Right atrium auricular region (tissue), 2 donors: ENCODE results near the gene KRT20. TPM values are rescaled to one million over a fixed set of nuclear protein-coding genes. Genes with fewer than 3 reads are reported as not detected.

ENCODE experiments used
- DNase-seq: peaks from one replicate; pipeline ENCODE4 v3.0.0-alpha.2; 2019; ENCODE audit warnings: low spot score
- H3K27ac ChIP-seq, 2 donors: fragments of 200-600 bp; sonication (generic); 1 replicate in 1 of 2; 2 replicates in 1 of 2; pipeline ENCODE4 v1.5.1; 2016 to 2019
- H3K27me3 ChIP-seq, 2 donors: fragments of 200-600 bp; sonication (generic); one replicate each; pipeline versions ENCODE4 v1.5.1 to v1.6.0; 2017 to 2019
- H3K36me3 ChIP-seq: fragments of 200-600 bp; sonication (generic); one replicate; pipeline ENCODE4 v1.5.1; 2016
- H3K4me1 ChIP-seq, 2 donors: fragments of 200-600 bp; sonication (generic); one replicate each; pipeline versions ENCODE4 v1.5.1 to v1.6.0; 2017 to 2019
- H3K4me3 ChIP-seq, 2 donors: fragments of 200-600 bp; sonication (generic); 1 replicate in 1 of 2; 2 replicates in 1 of 2; pipeline ENCODE4 v1.5.1; 2017 to 2019; ENCODE audit warnings: mild to moderate bottlenecking in 1 of 2, moderate library complexity in 1 of 2
- H3K9me3 ChIP-seq, 2 donors: fragments of 200-600 bp; sonication (generic); one replicate each; pipeline ENCODE4 v1.5.1; 2019
- CTCF ChIP-seq, 2 donors: fragments of 200-600 bp; sonication (generic); IDR thresholded peaks; one replicate each; pipeline ENCODE4 v1.5.1; 2019; ENCODE audit warnings: antibody characterized with exemption in 2 of 2
- total RNA-seq, 2 donors: library from RNA; depleted of rRNA; stranded (reverse); fragments of >200 nt; gene quantifications; one replicate each; pipeline ENCODE4 v1.1.0, GENCODE V29; 2016

KRT20 gene
- total RNA-seq, 2 donors from 2014 or later = not detected

DNA sequence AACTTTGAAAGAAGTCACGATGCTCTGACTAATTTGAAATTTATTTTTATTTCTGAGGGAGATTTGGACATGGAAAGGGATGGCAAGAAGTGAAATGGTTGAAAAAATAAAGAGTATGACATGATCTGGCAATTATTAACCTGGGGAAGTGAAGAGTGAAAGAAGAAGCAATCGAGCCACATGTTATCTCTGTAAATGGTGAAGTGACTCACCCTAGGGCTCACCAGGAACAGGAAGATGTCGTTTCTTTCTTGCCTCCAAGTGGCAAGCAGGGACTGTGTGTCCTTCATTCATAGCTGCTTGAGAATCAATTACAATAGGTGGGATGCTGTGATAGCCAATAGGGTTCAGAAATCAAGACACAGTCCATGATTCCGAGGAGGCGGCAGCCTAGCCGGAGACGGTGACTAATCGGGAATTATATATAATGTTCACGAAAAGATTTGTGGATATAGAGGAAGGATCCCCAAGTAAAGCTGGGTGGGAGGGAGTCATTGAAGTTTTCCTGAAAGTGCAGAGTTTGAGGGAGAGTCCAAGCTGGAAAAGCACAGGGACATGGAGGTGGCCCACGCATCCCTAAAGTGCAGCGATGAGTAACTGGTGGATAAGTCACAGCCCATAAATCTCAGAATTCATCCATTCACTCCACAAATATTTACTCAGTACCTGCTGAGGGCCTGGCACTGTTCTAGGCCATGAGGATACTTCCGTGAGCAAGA, 18.2 kb upstream of the KRT20 start:
- Histone ChIP-seq H3K9me3 (no peaks in the 10 kb centered on the region), H3K36me3 (no peaks in the 10 kb centered on the region), H3K27me3 (no peaks in the 10 kb centered on the region), H3K27ac (no peak overlapping the region), H3K4me3 (no peak overlapping the region), H3K4me1 (no peaks in the 10 kb centered on the region)
- no peak for DNase-seq
- no peak for TF ChIP-seq CTCF (IDR thresholded peaks at IDR 0.05)

DNA sequence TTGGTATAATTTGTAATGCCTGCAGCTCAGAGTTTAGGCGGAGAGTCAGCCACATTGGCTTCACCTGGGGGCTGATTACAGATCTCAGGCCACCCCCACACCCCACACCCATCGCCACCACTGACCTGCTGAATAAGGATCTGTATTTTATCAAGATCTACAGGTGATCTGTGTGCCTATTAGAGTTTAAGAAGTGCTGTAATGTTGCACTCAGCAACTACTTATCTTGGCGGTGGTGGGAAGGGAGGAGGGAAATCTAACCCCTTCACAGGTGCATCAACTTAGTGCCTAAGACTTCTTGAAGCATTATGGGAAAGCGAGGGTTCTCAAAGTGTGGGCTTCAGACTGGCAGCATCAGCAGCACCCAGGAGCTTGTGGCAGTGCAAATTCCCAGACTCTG, 17.5 kb upstream of the KRT20 start:
- DNase-seq = no peak
- TF ChIP-seq CTCF (IDR thresholded peaks at IDR 0.05) = no peak

DNA sequence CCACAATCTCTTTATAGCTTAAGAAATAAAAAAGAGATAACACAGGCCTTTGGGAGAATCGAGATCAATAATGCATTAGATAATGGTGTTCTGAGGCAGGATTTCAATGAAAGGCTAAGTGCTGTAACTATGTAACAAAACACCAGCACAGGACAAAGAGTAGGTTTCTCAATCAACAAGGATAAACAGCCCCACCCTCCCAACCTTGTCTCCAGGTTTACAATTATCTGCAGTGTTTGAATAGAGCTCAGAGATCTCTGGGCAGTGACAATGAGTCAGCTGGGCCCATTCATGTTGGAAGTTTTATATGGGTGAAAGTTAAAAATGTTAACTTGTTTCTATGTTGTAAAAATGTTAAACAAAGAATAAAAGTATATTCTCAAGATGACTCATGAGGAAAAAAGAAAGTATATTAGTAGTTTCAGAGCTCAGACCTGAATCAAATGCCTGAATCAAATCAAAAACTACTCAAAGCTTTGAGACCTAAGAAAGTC, 17.0 kb upstream of the KRT20 start:
- Histone ChIP-seq H3K4me3 (no peak overlapping the region), H3K36me3 (no peaks in the 10 kb centered on the region), H3K9me3 (no peaks in the 10 kb centered on the region), H3K27ac (no peak overlapping the region), H3K4me1 (no peaks in the 10 kb centered on the region), H3K27me3 (no peaks in the 10 kb centered on the region)
- DNase-seq = no peak
- no peak for TF ChIP-seq CTCF (IDR thresholded peaks at IDR 0.05)

More for the DNA sequence above, 17.5 kb upstream of the KRT20 start:
- H3K27ac ChIP-seq = no peak overlapping the region
- no peak overlapping the region for H3K4me3 ChIP-seq
- H3K36me3 ChIP-seq = no peaks in the 10 kb centered on the region
- no peaks in the 10 kb centered on the region for H3K9me3 ChIP-seq
- H3K27me3 ChIP-seq = no peaks in the 10 kb centered on the region
- H3K4me1 ChIP-seq = no peaks in the 10 kb centered on the region

DNA sequence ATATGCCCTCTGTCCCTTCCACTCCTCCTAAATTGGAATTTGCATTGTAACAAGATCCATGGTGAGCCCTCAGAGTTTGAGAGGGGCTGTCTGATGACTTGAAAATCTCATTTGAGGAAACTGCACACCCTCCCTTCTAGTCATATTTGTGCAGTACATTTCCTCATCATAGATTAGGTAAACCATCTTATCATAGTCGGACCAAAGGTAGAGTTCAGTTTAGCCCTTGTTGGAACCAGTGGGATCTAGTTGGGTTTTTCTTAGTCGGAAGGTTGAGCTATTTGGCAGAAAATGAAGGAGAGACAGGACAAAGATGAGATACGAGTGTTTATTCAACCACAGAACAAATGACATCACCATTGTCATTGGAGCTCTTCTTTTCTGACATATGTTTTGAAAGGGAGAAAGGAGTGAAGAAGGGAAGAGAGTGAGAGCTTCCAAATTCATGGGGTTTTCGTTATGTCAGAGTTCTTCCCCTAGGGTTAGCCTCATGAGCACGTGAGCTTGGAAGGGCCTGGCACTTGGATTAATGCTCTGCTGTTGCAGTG, 15.8 kb upstream of the KRT20 start:
- Histone ChIP-seq H3K9me3 (no peaks in the 10 kb centered on the region), H3K27me3 (no peaks in the 10 kb centered on the region), H3K27ac (no peak overlapping the region), H3K36me3 (no peaks in the 10 kb centered on the region), H3K4me3 (no peak overlapping the region), H3K4me1 (no peaks in the 10 kb centered on the region)
- no peak for DNase-seq
- no peak for TF ChIP-seq CTCF (IDR thresholded peaks at IDR 0.05)

- no peak overlapping the region for H3K4me3 ChIP-seq
- TF ChIP-seq CTCF (IDR thresholded peaks at IDR 0.05) = no peak
- no peak overlapping the region for H3K27ac ChIP-seq
- H3K36me3 ChIP-seq = no peaks in the 10 kb centered on the region
- no peaks in the 10 kb centered on the region for H3K9me3 ChIP-seq
- H3K27me3 ChIP-seq = no peaks in the 10 kb centered on the region
- no peaks in the 10 kb centered on the region for H3K4me1 ChIP-seq
- no peak for DNase-seq
Measured at GRCh38 chr17:40896916-40897455, 11.9 kb upstream of the KRT20 start.
